Progenitor cell of endocrine pancreas (in vitro differentiated cells): ENCODE data around the gene MYOD1. TPM values are rescaled to one million over a fixed set of nuclear protein-coding genes. Genes with fewer than 3 reads are reported as not detected.

Experiments
- DNase-seq: peaks from one replicate; pipeline ENCODE4 v3.0.0; 2021; ENCODE audit warnings: low spot score; ENCODE audit not compliant: unreplicated experiment
- H3K27ac Mint-ChIP-seq: 2 replicates; pipeline ENCODE4 v1.8.0; 2021; ENCODE audit warnings: mild to moderate bottlenecking, moderate library complexity, mixed read lengths
- H3K27me3 Mint-ChIP-seq: 2 replicates; pipeline ENCODE4 v1.8.0; 2021; ENCODE audit warnings: mixed read lengths
- H3K36me3 Mint-ChIP-seq: 2 replicates; pipeline ENCODE4 v1.8.0; 2022; ENCODE audit warnings: mixed read lengths; ENCODE audit not compliant: insufficient read depth
- H3K4me1 Mint-ChIP-seq: 2 replicates; pipeline ENCODE4 v1.8.0; 2021; ENCODE audit warnings: low read depth, mixed read lengths
- H3K4me3 Mint-ChIP-seq: 2 replicates; pipeline ENCODE4 v1.8.0; 2021; ENCODE audit warnings: low read depth, mild to moderate bottlenecking, moderate library complexity, mixed read lengths
- H3K9me3 Mint-ChIP-seq: 2 replicates; pipeline ENCODE4 v1.8.0; 2021; ENCODE audit warnings: low read depth, mixed read lengths
- CTCF ChIP-seq: fragments of 200-600 bp; sonication (generic); IDR thresholded peaks from one replicate; pipeline ENCODE4 v1.5.0; 2021; ENCODE audit warnings: antibody characterized with exemption, mild to moderate bottlenecking; ENCODE audit not compliant: unreplicated experiment
- total RNA-seq: library from RNA; stranded (reverse); gene quantifications from 2 replicates; pipeline ENCODE4 v1.2.1, GENCODE V29; 2021

MYOD1 gene
- total RNA-seq, 1 donor from 2014 or later, result not detected

GRCh38 chr11:17762309-17762974 lies 43.1 kb downstream of the MYOD1 start:
- H3K4me1 Mint-ChIP-seq, result no peaks in the 10 kb centered on the region
- DNase-seq, result no peak
- no peak for TF ChIP-seq CTCF
- no peaks in the 10 kb centered on the region for H3K36me3 Mint-ChIP-seq
- no peak overlapping the region for H3K4me3 Mint-ChIP-seq
- H3K27ac Mint-ChIP-seq, result no peak overlapping the region
- H3K9me3 Mint-ChIP-seq, result no peaks in the 10 kb centered on the region
- peaks cover 26% of the 10 kb centered on the region for H3K27me3 Mint-ChIP-seq

- no peak for DNase-seq
- Mint-ChIP-seq H3K27me3 (peaks cover 27% of the 10 kb centered on the region), H3K36me3 (no peaks in the 10 kb centered on the region), H3K9me3 (no peaks in the 10 kb centered on the region), H3K4me1 (no peaks in the 10 kb centered on the region), H3K4me3 (no peak overlapping the region), H3K27ac (no peak overlapping the region)
- no peak for TF ChIP-seq CTCF
Observed at GRCh38 chr11:17763244-17763643, 43.9 kb downstream of the MYOD1 start.

GRCh38 chr11:17763703-17764102 lies 44.3 kb downstream of the MYOD1 start:
- H3K4me1 Mint-ChIP-seq, result no peaks in the 10 kb centered on the region
- no peak for TF ChIP-seq CTCF
- no peaks in the 10 kb centered on the region for H3K36me3 Mint-ChIP-seq
- no peak overlapping the region for H3K27ac Mint-ChIP-seq
- H3K4me3 Mint-ChIP-seq, result no peak overlapping the region
- no peak for DNase-seq
- H3K9me3 Mint-ChIP-seq, result no peaks in the 10 kb centered on the region
- peaks cover 25% of the 10 kb centered on the region for H3K27me3 Mint-ChIP-seq

- H3K4me3 Mint-ChIP-seq, result no peak overlapping the region
- DNase-seq, result no peak
- no peak for TF ChIP-seq CTCF
- peaks cover 21% of the 10 kb centered on the region for H3K27me3 Mint-ChIP-seq
- H3K27ac Mint-ChIP-seq, result no peak overlapping the region
- no peaks in the 10 kb centered on the region for H3K9me3 Mint-ChIP-seq
- H3K4me1 Mint-ChIP-seq, result no peaks in the 10 kb centered on the region
- no peaks in the 10 kb centered on the region for H3K36me3 Mint-ChIP-seq
Observed at GRCh38 chr11:17764446-17765218, 45.3 kb downstream of the MYOD1 start.

- Mint-ChIP-seq H3K4me1 (peaks cover 6% of the 10 kb centered on the region), H3K27ac (no peak overlapping the region), H3K4me3 (no peak overlapping the region), H3K9me3 (no peaks in the 10 kb centered on the region), H3K27me3 (peaks cover 20% of the 10 kb centered on the region), H3K36me3 (no peaks in the 10 kb centered on the region)
- no peak for TF ChIP-seq CTCF
- no peak for DNase-seq
Observed at GRCh38 chr11:17765356-17766072, 46.1 kb downstream of the MYOD1 start.
